GM18511 (cell line): Measurements from ENCODE around the gene THEM5.
"Not testable (repeated sequence)": the region's sequence is repeated elsewhere in the genome, so short reads cannot be mapped to it uniquely, and the experiment has no call there.

Source experiments
- ATAC-seq: cut with Tn5 transposase; IDR thresholded peaks from one replicate; pipeline ENCODE4 v1.9.1; 2021; ENCODE audit warnings: mild to moderate bottlenecking, moderate library complexity; ENCODE audit not compliant: unreplicated experiment

THEM5 gene

GRCh38 chr1:151853411-151853943, at the start of gene THEM5:
Gene THEM5, minus strand, starts transcription at chr1:151853712. Its CDS starts 147 bp downstream, at chr1:151853565.
- ATAC-seq, result no peak

DNA sequence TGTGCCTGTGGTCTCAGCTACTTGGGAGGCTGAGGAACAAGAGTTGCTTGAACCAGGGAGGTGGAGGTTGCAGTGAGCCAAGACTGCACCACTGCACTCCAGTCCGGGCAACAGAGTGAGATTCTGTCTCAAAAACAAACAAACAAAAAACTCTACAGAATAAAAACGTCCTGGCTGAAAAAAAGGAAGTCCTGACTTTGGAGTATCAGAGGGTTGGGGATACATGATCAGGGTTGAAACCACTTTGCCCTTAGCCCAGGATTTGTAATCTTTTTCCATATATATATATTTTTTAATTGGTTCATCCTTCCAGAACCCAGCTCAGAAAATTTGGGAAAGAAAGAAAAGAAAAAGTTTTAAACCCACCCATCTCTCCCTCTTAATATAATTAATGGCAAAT, 49.3 kb upstream of the THEM5 start:
- no peak for ATAC-seq

GRCh38 chr1:151900804-151901203, 47.3 kb upstream of the THEM5 start:
- ATAC-seq, result not testable (repeated sequence)

- no peak for ATAC-seq
Observed at GRCh38 chr1:151898519-151898991, 45.0 kb upstream of the THEM5 start.

DNA sequence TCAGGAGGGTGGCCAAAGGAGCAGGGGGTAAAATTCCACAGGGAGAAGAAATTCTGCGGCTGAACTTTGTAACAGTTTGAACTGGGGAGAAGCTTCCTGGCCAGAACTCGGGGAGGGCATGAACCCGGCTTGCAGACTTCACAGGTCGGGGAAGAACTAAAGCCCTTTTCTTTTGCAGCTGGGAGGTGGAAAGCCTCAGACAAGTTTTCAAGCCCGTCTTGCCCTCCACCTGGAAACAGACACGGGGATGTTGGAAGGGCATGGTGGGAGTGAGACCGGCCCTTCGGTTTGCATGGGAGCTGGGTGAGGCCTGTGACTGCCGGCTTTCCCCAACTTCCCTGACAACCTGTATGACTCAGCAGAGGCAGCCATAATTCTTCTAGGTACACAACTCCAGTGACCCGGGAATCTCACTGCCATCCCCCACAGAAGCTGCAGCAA, 44.5 kb upstream of the THEM5 start:
- ATAC-seq, result no peak

- ATAC-seq, result no peak
Observed at GRCh38 chr1:151893176-151893924, 39.8 kb upstream of the THEM5 start.

DNA sequence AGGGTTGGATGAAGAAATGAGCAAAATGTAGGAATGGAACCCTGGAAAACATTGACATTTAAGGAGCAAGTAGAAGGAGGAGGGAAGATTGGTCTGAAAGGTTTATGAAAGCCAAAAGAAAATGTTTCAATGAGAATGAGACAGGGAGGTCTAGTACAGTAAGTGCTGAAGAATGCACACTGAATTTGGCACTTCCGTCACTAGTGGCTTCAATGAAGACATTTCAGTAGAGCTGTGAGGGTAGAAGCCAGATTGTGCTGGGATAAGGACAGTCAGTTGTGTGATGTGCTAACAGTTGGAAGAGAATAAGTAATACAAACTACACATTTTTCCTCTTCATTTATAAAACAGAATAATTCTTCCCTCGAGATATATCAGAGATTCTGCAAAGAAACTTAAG, 38.7 kb upstream of the THEM5 start:
- no peak for ATAC-seq

- no peak for ATAC-seq
Observed at GRCh38 chr1:151891512-151891911, 38.0 kb upstream of the THEM5 start.

DNA sequence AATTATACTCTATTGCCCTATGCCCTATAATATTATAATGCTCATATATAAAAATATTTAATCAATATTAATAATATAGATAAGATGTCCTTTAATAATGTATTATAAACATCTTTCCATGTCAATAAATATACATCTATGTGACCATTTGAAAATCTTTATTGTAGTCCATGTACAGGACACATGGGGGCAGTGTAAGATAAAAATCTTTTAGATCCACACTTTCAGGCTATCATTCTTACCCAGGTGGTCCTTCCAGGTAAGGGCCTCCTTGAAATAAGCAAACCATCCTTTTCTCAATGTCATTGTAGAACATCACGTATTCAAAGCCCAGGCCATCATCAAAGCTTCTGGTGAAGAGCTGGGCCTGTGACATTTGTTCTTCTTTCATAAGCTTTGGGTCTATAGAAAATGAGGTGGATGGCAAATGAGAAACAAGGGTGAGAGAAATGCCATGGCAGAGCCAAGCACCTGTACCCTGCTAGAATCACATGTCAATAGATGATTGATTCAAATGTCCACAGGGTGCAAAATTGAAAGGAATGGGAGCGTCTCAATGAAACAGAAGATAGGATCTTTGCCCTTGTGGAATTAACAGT, 35.6 kb upstream of the THEM5 start:
- ATAC-seq, result no peak

- ATAC-seq, result no peak
Observed at GRCh38 chr1:151887028-151887427, 33.5 kb upstream of the THEM5 start.

DNA sequence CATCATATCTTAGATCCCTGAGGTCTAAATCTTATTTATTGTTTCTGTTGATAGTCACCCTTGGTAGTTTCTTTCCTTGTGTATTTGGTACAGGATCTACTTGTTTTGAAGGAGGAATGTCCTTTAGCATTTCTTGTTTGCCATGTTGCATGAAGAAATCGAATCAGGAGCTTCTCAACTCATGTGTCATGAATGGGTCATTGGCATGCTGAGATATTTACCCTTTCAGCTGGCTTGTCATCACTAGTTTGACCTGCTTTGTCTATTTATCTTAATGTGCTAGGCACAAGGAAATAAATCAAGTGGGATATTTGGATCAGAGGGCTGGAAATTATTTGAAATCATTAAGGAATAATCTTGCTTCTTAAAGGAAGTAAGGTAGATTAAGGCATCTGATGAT, 32.0 kb upstream of the THEM5 start:
- ATAC-seq, result no peak

GRCh38 chr1:151884879-151885278, 31.4 kb upstream of the THEM5 start:
- not testable (repeated sequence) for ATAC-seq

DNA sequence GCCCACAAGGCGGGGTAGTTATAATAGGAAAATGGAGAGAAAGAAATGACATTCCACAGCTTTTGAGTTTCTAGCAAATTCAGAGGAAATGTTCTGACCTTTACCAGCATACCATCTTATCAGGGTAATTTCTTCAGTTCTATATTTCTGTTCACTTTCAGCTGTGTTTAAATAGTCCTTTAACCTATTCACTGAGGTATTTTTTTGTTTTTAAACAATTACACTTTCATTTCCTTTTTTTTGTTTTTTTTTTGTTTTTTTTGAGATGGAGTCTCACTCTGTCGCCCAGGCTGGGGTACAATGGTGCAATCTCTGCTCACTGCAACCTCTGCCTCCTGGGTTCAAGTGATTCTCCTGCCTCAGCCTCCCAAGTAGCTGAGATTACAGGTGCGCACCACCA, 30.9 kb upstream of the THEM5 start:
- not testable (repeated sequence) for ATAC-seq

DNA sequence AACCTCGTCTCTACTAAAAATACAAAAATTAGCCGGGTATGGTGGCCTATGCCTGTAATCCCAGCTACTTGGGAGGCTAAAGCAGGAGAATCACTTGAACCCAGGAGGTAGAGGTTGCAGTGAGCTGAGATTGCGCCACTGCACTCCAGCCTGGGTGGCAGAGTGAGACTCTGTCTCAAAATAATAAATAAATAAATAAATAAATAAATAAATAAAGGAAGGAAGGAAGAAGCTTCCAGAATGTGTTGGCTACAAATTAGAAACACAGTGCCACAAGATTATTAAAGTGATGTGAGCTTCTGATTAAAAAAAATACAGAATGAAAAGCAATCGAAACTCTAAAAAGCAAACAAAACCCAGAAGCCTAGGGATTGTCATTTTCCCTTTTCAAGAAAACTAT, 30.4 kb upstream of the THEM5 start:
- not testable (repeated sequence) for ATAC-seq

DNA sequence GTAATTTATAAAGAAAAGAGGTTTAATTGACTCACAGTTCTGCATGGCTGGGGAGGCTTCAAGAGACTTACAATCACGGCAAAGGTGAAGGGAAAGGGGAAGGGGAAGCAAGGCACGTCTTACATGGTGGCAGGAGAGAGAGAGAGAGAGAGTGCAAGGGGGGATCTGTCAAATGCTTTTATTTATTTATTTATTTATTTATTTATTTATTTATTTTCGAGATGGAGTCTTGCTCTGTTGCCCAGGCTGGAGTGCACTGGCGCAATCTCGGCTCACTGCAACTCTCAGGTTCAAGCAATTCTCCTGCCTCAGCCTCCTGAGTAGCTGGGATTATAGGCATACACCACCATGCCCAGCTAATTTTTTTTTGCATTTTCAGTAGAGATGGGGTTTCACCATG, 29.4 kb upstream of the THEM5 start:
- ATAC-seq, result not testable (repeated sequence)

GRCh38 chr1:151882466-151882865, 29.0 kb upstream of the THEM5 start:
- no peak for ATAC-seq

GRCh38 chr1:151881479-151881878, 28.0 kb upstream of the THEM5 start:
- no peak for ATAC-seq

DNA sequence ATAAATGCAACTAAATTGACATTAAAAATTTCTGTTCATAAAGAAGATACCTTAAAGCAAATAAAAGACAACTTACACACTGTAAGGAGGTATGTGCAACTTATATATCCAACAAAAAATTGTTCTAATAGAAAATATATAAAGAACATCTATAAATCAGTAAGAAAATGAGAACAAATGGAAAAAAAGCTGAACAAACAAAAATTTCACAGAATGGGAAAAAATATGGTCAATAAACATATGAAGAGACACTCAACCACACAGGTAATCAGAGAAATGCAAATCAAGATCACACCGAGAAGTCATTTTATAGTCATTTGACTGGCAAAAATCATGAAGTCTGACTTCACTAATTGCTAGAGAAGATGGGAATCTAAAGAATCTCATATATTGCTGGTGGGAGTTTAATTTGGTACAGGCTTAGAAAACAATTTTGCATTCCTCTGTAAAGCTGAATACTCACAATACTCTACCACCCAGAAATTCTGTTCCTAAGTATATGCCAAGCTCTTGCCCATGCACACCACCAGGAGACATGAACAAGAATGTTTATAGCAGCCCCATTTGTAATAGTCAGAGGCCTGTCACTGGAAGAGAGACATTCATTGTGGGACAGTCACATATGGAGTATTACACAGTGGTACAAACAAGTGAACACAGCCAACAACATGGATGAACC, 22.0 kb upstream of the THEM5 start:
- no peak for ATAC-seq

DNA sequence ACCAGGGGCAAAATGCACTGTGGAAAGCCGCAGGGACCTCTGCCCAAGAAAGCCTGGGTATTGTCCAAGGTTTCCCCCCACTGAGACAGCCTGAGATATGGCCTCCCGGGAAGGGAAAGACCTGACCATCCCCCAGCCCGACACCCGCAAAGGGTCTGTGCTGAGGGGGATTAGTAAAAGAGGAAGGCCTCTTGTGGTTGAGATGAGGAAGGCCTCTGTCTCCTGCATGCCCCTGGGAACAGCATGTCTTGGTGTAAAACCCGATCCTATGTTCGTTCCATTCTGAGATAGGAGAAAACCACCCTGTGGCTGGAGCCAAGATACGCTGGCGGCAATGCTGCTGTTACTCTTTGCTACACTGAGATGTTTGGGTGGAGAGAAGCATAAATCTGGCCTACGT, 19.3 kb upstream of the THEM5 start:
- ATAC-seq, result not testable (repeated sequence)

- ATAC-seq, result no peak
Observed at GRCh38 chr1:151871284-151872030, 17.9 kb upstream of the THEM5 start.

DNA sequence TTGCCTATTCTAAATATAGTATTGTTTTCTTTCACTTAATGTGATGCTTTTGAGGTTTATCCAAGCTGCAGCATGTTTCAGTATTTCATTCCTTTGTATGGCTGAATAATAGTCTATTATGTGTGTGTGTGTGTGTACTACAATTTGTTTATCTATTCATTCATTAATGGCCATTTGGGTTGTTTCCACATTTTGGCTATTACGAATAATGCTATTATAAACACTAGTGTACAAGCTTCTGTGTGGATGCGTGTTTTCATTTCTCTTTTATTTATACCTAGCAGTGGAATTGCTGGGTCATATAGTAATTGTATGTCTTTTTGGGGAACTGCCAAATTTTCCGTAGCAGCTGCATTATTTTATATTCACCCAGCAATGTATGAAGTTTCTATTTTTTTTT, 15.0 kb upstream of the THEM5 start:
- ATAC-seq, result no peak
